HG03066 (cell line): Measurements from ENCODE around the gene PTPRD.

ENCODE experiments used
- ATAC-seq: cut with Tn5 transposase; IDR thresholded peaks from one replicate; pipeline ENCODE4 v1.9.1; 2021; ENCODE audit warnings: low read depth; ENCODE audit not compliant: unreplicated experiment

Gene PTPRD

GRCh38 chr9:8364026-8364752, 2248.6 kb downstream of the PTPRD start:
- no peak for ATAC-seq

- ATAC-seq = no peak
These were observed 2250.6 kb downstream of the PTPRD start for GRCh38 chr9:8362250-8362649.

GRCh38 chr9:8361364-8361763, 2251.4 kb downstream of the PTPRD start:
- no peak for ATAC-seq

- ATAC-seq = no peak
These were observed 2256.4 kb downstream of the PTPRD start for GRCh38 chr9:8356406-8356805.

- ATAC-seq = no peak
These were observed 2261.4 kb downstream of the PTPRD start for GRCh38 chr9:8351436-8351835.

GRCh38 chr9:8349901-8350300, 2262.9 kb downstream of the PTPRD start:
- ATAC-seq = no peak

GRCh38 chr9:8349376-8349775, 2263.4 kb downstream of the PTPRD start:
- ATAC-seq = no peak

- ATAC-seq = no peak
These were observed 2264.0 kb downstream of the PTPRD start for GRCh38 chr9:8348756-8349155.

- ATAC-seq = no peak
These were observed 2266.5 kb downstream of the PTPRD start for GRCh38 chr9:8346296-8346695.

GRCh38 chr9:8338767-8339510, 2273.9 kb downstream of the PTPRD start:
- no peak for ATAC-seq

- ATAC-seq = no peak
These were observed 2274.7 kb downstream of the PTPRD start for GRCh38 chr9:8337834-8338766.

- ATAC-seq = no peak
These were observed 2279.9 kb downstream of the PTPRD start for GRCh38 chr9:8332871-8333270.

GRCh38 chr9:8332331-8332650, 2280.5 kb downstream of the PTPRD start:
- ATAC-seq = no peak

- no peak for ATAC-seq
These were observed 2281.1 kb downstream of the PTPRD start for GRCh38 chr9:8331507-8332330.

GRCh38 chr9:8329561-8330283, 2283.1 kb downstream of the PTPRD start:
- no peak for ATAC-seq

GRCh38 chr9:8315211-8315610, 2297.6 kb downstream of the PTPRD start:
- ATAC-seq = no peak

- no peak for ATAC-seq
These were observed 2303.5 kb downstream of the PTPRD start for GRCh38 chr9:8309258-8309657.

- no peak for ATAC-seq
These were observed 2308.1 kb downstream of the PTPRD start for GRCh38 chr9:8304720-8305119.

GRCh38 chr9:8301296-8301695, 2311.5 kb downstream of the PTPRD start:
- ATAC-seq = no peak

- ATAC-seq = no peak
These were observed 2315.8 kb downstream of the PTPRD start for GRCh38 chr9:8297047-8297446.
